ENCODE measurements around the gene EFEMP2.

GRCh38 chr11:65888163-65888814 is 15.7 kb upstream of the EFEMP2 start, which contains the start of gene FIBP:
- TF ChIP-seq, protein P1, sequence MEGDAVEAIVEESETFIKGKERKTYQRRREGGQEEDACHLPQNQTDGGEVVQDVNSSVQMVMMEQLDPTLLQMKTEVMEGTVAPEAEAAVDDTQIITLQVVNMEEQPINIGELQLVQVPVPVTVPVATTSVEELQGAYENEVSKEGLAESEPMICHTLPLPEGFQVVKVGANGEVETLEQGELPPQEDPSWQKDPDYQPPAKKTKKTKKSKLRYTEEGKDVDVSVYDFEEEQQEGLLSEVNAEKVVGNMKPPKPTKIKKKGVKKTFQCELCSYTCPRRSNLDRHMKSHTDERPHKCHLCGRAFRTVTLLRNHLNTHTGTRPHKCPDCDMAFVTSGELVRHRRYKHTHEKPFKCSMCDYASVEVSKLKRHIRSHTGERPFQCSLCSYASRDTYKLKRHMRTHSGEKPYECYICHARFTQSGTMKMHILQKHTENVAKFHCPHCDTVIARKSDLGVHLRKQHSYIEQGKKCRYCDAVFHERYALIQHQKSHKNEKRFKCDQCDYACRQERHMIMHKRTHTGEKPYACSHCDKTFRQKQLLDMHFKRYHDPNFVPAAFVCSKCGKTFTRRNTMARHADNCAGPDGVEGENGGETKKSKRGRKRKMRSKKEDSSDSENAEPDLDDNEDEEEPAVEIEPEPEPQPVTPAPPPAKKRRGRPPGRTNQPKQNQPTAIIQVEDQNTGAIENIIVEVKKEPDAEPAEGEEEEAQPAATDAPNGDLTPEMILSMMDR (conservative IDR thresholded peaks at IDR 0.05; ENCODE audit: low read depth, low read length) = peak; percentile 97
- no peak for TF ChIP-seq EZH2 (IDR thresholded peaks at IDR 0.05; ENCODE audit: borderline replicate concordance, low read depth, low read length, poor library complexity, severe bottlenecking)

Data from A673 (cell line).